ENCODE data around the gene BCAR3.
A peak's percentile ranks its signal among the peaks of the same experiment; 100 is the strongest.

DNA sequence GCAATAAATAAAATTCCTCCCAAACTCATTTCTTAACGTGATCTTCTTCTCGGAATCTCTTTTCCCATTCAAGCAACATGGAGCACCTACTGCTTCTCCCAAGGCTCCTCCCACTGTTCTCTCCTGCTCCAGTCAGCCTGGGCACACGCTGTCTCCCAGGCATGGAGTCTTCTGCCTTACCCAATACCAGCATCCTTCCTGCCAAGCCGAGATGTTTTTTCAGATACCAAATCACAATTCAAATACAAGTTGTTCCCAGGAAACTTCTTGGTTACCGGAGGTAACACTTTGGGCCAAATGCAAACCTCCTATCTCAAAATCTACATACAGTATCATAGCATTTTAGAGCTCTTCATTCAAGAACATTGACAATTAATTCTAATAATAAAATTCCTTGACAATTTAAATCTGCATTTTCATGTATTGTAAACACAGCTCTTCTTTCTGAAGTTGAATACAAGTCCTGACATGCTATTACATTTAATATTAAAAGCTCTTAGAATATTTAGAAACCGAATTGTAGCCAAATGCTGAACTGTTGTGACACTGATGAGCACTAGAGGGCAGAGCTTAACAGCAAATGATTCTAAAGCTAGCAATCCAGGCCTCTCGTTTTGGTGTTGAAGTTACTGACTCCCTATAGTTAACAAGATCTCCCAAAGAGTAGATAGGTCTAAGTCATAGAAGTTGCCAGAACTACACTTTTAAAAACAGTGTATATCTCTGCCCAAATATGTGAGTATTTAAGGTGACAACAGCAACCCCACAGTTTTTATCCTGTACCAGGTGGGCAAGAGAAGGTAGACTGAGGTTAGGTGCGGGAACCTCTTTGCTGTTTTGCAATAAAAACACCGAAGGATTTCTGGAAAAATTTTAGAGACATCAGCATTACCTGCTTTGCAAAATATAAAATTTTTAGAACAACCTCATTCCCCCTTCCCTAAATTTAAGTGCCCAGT lies 52.3 kb downstream of the BCAR3 start:
- TF ChIP-seq, protein P1, sequence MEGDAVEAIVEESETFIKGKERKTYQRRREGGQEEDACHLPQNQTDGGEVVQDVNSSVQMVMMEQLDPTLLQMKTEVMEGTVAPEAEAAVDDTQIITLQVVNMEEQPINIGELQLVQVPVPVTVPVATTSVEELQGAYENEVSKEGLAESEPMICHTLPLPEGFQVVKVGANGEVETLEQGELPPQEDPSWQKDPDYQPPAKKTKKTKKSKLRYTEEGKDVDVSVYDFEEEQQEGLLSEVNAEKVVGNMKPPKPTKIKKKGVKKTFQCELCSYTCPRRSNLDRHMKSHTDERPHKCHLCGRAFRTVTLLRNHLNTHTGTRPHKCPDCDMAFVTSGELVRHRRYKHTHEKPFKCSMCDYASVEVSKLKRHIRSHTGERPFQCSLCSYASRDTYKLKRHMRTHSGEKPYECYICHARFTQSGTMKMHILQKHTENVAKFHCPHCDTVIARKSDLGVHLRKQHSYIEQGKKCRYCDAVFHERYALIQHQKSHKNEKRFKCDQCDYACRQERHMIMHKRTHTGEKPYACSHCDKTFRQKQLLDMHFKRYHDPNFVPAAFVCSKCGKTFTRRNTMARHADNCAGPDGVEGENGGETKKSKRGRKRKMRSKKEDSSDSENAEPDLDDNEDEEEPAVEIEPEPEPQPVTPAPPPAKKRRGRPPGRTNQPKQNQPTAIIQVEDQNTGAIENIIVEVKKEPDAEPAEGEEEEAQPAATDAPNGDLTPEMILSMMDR (conservative IDR thresholded peaks at IDR 0.05 in 1 of 2, IDR thresholded peaks at IDR 0.05 in 1 of 2; ENCODE audit: extremely low read depth in 1 of 2, insufficient read depth in 1 of 2, low read depth in 1 of 2, low read length in 2 of 2): peak; percentile 74 to 78
- no peak for TF ChIP-seq EZH2 (IDR thresholded peaks at IDR 0.05; ENCODE audit: borderline replicate concordance, low read length)

Data from mammary epithelial cell (primary cell).